ELR (cell line): ENCODE measurements around the gene RNF224.
A peak's percentile ranks its signal among the peaks of the same experiment; 100 is the strongest.

Source experiments
- DNase-seq: peaks from one replicate; pipeline ENCODE4 v3.0.0-alpha.2; 2015; ENCODE audit warnings: low read depth

Gene RNF224

GRCh38 chr9:137192448-137192780, 34.9 kb upstream of the RNF224 start:
- DNase-seq, result no peak

DNA sequence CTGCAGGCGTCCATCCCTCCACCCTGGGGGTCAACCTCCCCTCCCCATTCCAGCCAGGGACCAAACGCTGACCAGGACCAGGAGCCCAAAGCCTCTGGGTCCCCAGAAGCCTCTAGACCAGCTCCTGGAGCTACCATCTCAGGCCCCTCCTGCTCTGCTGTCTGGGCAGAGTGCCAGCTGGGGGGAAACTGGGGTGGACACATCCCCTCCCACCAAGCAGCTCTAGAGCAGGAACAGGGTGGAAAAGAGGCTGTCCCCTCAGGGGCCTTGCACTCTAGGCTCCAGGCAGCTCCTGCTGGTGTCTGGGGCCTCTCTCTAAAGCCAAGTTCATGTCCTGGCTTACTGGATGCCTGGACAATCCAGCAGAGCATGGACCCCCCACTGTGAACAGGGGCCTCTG, 34.4 kb upstream of the RNF224 start:
- DNase-seq, result no peak

GRCh38 chr9:137193771-137194170, 33.5 kb upstream of the RNF224 start:
- no peak for DNase-seq

GRCh38 chr9:137194388-137194787, 32.9 kb upstream of the RNF224 start:
- DNase-seq, result no peak

GRCh38 chr9:137194909-137195308, 32.4 kb upstream of the RNF224 start:
- no peak for DNase-seq

GRCh38 chr9:137195525-137196220, 31.6 kb upstream of the RNF224 start:
- DNase-seq, result no peak

DNA sequence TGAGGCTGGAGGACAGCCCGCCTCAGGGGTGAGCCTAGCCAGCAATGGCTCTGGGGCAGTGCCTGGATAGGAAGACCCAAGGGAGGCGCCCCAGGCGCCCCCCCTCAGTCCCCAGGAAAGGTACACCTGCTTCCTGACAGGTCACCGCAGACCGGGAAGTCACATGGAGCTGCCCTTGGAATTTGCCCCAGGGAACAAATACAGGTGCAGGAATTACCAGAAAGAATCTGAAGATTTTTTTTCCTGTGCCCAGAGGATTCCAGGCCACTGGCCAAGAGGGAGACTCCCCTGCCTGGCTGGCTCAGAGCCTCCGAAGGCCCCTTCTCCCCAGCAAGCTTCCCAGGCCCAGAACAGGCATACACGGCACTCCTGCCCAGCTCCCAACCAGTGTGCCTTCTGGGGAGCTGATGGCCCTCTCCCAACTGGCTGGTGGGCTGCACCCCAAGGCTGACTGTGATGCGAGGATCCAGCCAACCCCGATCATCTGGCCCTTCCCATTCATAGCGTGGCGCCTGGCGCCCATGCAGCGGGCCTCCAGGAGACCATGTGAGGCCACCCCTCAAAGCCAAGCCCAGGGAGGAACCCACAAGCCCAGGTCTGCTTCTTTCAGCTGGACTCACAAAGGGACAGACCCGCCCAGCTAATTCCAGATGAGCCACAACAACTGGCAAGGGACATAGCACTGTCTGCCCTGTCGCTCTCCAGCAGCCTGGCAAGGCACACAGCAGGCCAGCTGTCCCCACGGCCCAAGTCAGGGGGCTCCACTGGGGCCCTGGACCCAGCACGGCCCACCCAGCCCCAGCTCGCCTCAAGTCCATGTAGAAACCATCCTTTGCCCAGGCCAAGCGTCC, 29.0 kb upstream of the RNF224 start:
- DNase-seq, result no peak

GRCh38 chr9:137198902-137199283, 28.4 kb upstream of the RNF224 start:
- no peak for DNase-seq

DNA sequence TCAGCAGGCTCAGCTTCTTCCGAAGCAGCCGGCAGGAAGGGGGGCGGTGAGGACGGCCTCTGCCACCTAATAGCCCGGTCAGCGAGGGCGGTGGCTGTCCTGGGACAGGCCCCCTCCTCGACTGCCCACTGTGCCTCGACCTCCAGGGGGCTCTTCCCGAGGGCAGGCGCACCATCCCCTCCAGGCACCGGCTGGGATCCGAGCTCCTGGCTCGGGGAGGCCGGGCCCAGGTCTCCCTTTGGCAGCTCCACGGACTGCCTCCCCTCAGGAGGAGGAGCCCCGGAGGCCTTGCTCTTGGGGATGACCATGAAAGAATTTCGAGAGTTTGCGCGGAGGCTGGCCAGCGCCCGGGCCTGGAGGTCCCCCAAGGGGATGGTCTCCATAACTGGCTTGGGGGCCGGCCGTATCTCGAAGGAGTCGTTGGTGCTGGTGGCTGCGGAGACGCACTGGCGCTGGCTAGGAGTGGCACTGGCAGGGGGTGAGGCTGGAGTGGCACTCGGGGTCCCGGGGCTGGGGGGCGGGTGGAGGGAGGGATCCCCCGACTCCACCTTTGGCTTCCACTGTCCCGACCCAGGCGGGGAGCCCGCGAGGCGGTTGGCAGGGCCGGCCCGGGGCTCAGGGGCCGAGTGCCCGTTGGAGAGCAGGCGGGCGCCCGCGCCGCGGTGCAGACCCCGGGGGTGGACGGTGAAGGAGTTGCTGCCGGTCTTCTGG, 27.7 kb upstream of the RNF224 start:
- DNase-seq, result peak; percentile 40

- DNase-seq, result peak; percentile 100
Measured at GRCh38 chr9:137200311-137201204, 26.7 kb upstream of the RNF224 start, which contains the start of gene TPRN. TSS of gene TPRN (minus strand) at chr9:137200741. CDS start at chr9:137200711, 30 bp downstream.

- DNase-seq, result no peak
Measured at GRCh38 chr9:137201205-137201868, 26.0 kb upstream of the RNF224 start.

DNA sequence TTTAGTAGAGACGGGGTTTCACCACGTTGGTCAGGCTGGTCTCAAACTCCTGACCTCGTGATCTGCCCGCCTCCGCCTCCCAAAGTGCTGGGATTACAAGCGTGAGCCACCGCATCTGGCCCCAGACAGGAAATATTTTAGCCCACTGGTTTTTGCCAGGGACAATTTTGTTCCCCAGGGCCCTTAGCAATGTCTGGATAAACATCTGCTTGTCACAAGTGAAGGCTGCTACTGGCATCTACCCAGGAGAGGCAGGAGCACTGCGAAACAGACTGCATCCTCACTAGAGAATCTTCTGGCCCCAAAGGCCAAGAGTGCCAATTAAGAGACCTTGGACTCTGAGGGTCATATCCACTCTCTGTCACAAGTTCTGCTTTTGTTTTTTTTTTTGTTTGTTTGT, 24.3 kb upstream of the RNF224 start:
- DNase-seq, result no peak

DNA sequence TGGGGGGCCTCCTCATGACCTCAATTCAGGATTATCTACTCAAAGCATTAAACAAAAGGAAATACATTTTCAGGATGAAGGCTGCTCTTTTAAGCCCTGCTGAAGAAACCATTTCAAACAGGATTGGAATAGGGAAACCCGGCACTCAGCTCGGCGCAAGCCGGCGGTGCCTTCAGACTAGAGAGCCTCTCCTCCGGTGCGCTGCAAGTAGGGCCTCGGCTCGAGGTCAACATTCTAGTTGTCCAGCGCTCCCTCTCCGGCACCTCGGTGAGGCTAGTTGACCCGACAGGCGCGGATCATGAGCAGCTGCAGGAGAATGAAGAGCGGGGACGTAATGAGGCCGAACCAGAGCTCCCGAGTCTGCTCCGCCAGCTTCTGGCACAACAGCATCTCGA, 22.6 kb upstream of the RNF224 start:
- DNase-seq, result no peak

DNA sequence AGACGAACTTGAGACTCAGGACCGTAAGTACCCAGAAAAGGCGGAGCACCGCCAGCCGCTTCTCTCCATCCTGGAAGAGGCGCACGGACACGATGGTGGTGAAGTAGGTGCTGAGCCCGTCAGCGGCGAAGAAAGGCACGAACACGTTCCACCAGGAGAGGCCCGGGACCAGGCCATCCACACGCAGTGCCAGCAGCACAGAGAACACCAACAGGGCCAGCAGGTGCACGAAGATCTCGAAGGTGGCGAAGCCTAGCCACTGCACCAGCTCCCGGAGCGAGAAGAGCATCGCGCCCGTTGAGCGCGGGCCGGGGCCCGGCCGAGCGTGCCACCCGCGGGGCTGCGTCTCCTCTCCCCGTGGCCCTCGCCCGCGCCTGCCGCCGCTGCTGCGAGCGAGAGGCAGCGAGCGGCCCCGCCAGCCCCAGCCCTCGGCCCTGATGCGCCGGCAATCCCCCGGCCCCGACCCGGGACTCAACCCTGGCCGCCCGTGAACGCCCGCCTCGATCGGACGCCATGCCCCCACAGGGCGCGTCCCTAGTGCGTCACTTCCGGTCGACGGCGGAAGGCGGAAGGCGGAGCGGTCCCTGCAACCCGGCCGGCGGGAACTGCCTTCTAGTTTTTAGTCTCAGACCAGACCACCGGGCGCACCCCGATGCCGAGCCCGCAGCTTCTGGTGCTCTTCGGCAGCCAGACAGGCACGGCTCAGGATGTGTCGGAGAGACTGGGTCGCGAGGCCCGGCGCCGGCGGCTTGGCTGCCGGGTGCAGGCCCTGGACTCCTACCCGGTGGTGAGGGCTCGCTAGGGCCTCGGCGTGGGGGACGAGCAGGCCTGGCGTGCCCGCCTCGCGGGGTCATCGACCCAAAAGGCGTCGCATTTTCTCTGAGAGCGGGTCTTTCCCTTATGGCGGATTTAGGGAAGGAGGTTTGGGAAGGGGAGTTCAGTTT, 21.9 kb upstream of the RNF224 start, which contains the start of the genes NDOR1 and TMEM203:
TSS of gene NDOR1 (plus strand) at position 575 of the 944 bp plus-strand sequence. CDS start at position 653, 78 bp downstream.
TSS of gene TMEM203 (minus strand) at position 523 of the 944 bp plus-strand sequence. CDS start at position 289, 234 bp downstream.
- peak; percentile 89 for DNase-seq

- no peak for DNase-seq
Measured at GRCh38 chr9:137206602-137207001, 20.7 kb upstream of the RNF224 start.

- no peak for DNase-seq
Measured at GRCh38 chr9:137211532-137211931, 15.8 kb upstream of the RNF224 start.

DNA sequence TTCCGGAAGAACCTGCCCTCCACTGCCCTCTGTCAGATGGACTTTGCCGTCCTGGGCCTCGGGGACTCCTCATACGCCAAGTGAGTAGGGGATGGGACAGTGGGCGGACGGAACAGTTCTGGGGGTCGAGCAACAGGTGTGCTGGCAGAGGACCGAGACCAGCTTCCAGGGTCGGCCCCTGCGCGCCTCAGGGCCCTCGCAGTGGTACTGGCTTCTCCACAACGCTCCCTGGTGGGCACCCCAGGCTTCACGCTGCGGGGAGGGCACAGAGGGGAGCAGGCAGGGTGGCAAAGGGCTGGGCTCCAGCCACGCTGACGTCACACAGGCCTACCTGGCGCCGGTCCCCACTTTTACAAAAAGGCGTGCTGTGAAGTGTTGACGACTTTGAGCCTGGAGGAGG, 14.8 kb upstream of the RNF224 start:
- DNase-seq, result no peak

GRCh38 chr9:137213160-137214060, 13.9 kb upstream of the RNF224 start:
- peak; percentile 28 for DNase-seq

DNA sequence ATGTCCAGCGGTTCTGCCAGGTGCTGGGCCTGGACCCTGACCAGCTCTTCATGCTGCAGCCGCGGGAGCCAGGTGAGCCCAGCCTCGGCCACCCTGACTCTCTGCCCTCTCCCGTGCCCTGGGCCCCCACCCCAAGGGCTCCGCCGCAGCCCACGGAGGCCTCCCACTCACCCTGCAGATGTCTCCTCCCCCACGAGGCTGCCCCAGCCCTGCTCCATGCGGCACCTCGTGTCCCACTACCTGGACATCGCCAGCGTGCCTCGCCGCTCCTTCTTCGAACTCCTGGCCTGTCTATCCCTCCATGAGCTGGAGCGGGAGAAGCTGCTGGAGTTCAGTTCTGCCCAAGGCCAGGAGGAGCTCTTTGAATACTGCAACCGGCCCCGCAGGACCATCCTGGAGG, 12.7 kb upstream of the RNF224 start:
- DNase-seq, result no peak
